HG03159 (cell line): ENCODE data around the gene SPPL2C.

Experiments
- ATAC-seq: cut with Tn5 transposase; IDR thresholded peaks from one replicate; pipeline ENCODE4 v1.9.1; 2021; ENCODE audit warnings: mild to moderate bottlenecking, moderate library complexity; ENCODE audit not compliant: unreplicated experiment

SPPL2C gene

GRCh38 chr17:45873728-45874127 is 29.0 kb downstream of the SPPL2C start:
- ATAC-seq = no peak

- ATAC-seq = no peak
These were observed 29.5 kb downstream of the SPPL2C start for GRCh38 chr17:45874151-45874550.

DNA sequence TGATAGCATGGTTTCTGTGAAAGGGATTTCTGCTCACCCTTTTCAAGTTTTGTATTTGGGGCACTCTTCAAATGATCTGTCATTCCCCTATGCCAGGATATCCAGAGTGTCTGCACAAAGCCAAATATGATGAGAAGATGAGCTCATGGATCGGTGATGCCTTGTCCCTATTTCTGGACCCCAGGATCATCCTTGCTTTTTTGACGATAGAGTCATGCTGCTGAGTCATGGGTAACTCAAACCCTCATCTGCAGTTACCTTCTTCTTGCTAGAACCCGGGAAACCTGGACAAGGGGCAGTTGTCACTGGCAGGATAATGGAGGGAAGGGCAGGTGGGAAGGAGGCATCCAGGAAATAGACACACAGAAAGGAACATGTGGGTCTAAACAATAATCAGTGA is 31.9 kb downstream of the SPPL2C start:
- no peak for ATAC-seq

DNA sequence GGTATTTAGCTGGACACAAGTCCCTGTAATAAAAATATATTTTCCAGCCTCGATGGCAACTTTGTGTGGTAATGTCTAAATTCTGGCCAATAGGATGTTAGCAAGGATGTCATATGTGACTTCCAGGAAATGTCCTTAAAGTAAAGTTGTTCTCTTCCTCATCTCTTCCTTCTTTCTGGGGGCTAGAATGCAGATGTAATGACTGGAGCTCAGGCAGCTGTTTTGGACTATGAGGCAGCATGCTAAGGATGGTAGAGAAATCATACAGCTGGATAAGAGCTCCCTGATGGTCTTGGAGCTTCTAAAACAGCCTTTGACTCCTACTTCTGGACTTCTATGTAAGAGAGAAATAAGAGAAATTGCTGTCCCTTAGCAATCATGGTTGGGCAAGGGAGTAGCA is 32.8 kb downstream of the SPPL2C start:
- no peak for ATAC-seq

DNA sequence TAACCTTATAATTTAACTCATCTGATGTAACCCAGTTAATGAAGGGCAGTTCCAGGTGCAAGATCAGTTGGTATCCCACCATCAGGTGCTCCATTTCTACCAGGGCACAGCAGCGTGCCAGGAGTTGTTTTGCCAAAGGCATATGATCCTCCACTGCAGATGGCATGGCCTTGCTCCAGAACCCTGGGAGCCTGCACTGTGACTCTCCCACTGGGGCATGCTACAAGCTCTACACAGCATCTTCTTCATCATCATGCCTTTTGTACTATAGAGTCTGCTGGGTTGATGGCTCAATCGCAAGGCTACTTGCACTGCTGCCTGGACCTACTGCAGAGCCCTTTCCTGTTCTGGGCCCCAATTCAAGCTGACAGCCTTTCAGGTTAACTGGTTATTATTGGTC is 38.4 kb downstream of the SPPL2C start:
- no peak for ATAC-seq

DNA sequence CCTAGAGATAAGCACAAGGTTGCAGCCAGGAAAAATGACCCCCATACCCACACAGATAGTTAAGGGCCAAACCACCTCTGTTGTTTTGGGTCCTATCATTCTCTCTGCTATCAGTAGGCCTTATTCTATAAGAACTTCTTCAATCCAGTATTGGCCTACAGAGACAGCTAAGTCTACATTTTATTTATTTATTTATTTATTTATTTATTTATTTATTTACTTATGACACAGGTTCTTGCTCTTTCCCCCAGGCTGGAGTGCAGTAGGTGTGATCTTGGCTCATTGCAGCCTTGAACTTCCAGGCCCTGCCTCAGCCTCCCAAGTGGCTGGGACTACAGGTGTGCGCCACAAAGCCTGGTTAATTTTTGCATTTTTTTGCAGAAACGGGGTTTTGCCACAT is 42.2 kb downstream of the SPPL2C start:
- no peak for ATAC-seq

DNA sequence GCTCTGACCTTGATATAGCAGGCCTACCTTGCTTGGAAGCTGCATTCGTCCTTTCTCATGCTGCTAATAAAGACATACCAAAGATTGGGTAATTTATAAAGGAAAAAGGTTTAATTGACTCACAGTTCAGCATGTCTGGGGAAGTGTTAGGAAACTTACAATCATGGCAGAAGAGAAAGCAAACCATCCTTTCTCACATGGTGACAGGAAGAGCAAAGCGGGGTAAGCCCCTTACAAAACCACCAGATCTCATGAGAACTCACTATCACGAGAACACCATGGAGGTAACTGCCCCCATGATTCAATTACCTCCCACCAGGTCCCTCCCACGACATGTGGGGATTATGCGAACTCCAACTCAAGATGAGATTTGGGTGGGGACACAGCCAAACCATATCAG is 43.7 kb downstream of the SPPL2C start:
- ATAC-seq = no peak

DNA sequence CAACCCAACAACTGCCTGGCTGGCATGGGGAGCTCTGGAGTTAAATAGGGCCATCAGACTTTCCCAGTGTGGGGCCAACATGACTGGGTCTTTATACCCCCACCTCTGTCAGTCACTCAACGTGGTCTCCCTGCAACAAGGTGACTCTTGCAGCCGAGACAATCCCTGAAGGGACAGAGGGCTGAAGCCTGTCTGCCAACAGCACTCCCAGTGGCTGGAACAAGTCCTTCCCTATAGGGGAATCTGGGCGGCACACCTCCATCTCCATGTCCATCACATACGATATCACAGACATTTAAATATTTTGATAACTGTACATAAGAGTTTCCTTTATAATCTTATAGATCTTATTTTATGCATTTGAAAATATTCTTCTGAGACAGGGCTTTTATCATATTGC is 44.9 kb downstream of the SPPL2C start:
- no peak for ATAC-seq

DNA sequence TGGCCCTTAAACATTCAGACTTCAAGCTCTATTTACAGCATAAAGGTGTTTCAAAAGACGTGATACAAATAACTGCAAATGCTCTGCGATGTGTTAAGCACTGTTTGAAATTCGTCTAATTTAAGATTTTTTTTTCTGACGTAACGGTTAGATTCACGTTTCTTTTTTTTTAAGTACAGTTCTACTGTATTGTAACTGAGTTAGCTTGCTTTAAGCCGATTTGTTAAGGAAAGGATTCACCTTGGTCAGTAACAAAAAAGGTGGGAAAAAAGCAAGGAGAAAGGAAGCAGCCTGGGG is 49.0 kb downstream of the SPPL2C start:
- no peak for ATAC-seq

GRCh38 chr17:45894022-45894784 is 49.5 kb downstream of the SPPL2C start, which contains the start of gene MAPT:
TSS of gene MAPT (plus strand) at chr17:45894554. CDS start at chr17:45962338, 67,784 bp downstream.
- ATAC-seq = peak; percentile 63

DNA sequence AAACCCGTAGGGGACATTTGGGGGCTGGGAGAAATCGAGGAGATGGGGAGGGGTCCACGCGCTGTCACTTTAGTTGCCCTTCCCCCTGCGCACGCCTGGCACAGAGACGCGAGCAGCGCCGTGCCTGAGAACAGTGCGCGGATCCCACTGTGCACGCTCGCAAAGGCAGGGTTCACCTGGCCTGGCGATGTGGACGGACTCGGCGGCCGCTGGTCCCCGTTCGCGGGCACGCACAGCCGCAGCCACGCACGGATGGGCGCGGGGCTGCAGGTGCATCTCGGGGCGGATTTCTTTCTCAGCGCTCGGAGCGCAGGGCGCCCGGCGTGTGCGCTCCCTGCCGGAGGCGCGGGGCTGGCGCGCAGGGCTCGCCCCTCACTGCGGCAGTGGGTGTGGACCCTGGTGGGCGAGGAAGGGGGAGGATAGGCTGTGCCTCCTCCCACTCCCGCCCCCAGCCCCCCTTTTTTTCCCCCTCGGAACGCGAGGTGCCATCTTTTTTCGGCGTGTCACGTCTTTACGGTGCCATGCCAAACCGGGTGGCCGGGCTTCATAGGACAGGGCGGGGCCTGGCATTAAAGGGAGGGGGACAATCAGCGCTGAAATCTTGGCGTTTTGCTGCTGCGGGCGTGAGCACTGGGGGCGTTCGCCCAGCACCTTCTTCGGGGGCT is 50.8 kb downstream of the SPPL2C start:
- ATAC-seq = no peak

DNA sequence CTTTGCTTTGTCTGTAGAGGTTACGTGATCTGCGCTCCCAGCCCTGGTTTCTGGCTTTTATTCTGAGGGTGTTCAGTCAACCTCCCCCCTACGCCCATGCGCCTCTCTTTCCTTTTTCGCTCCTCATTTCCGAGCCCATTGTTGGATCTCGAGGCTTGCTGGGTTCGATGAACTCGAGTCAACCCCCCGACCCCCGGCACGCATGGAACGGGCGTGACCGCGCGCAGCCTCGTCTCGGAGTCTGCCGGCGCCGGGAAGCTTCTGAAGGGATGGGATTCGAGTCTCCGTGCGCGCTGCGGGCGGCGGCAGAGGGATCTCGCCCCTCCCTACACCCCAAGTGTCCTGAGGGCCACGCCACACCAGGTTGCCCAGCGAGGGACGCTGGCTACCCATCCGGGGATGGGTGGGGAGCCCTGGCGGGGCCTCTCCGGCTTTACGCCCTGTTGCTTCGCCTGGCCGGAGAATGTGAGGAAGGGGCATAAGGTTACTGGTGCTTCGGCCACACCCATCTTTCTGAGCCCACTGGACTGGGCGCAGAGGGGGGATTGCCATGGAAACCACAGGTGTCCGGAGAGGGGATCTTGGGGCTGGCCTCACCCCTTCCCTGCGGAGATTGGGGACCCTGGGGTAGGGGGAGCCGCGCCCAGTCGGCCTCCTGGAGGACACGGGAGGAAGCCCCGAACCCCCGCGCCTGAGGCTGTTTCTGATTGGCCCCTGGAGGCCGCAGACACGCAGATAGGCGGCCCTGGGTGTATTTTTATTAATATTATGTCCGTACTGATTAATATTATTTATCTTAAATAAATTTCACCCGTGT is 51.5 kb downstream of the SPPL2C start:
- no peak for ATAC-seq
